Subcutaneous adipose tissue (tissue), 4 donors: ENCODE data around the gene RNLS. TPM values are rescaled to one million over a fixed set of nuclear protein-coding genes. Genes with fewer than 3 reads are reported as not detected.

ENCODE experiments used
- CTCF ChIP-seq: fragments of 450-650 bp; IDR thresholded peaks from one replicate; pipeline ENCODE4 v1.5.1; 2016; ENCODE audit warnings: low read depth, mild to moderate bottlenecking, control low read depth, antibody characterized with exemption, moderate library complexity
- total RNA-seq, 4 donors: library from RNA; depleted of rRNA; stranded (reverse); fragments of >200 nt; gene quantifications; one replicate each; pipeline ENCODE4 v1.1.0, GENCODE V29; 2016

RNLS gene
- total RNA-seq, 4 donors from 2014 or later, result 14.1 to 27.7 (median 23.1) TPM

- TF ChIP-seq CTCF, result no peak
Observed at GRCh38 chr10:88379575-88379974, 203.5 kb downstream of the RNLS start.

GRCh38 chr10:88377510-88377909 is 205.6 kb downstream of the RNLS start:
- no peak for TF ChIP-seq CTCF

GRCh38 chr10:88374392-88375175 is 208.5 kb downstream of the RNLS start:
- no peak for TF ChIP-seq CTCF

- no peak for TF ChIP-seq CTCF
Observed at GRCh38 chr10:88372881-88373592, 210.1 kb downstream of the RNLS start.

GRCh38 chr10:88372051-88372715 is 210.9 kb downstream of the RNLS start:
- no peak for TF ChIP-seq CTCF

- TF ChIP-seq CTCF, result no peak
Observed at GRCh38 chr10:88370713-88371112, 212.4 kb downstream of the RNLS start.

- TF ChIP-seq CTCF, result no peak
Observed at GRCh38 chr10:88366772-88367171, 216.3 kb downstream of the RNLS start.
